H1 (cell line): ENCODE data around the gene SLC41A2. TPM values are rescaled to one million over a fixed set of nuclear protein-coding genes. Genes with fewer than 3 reads are reported as not detected.

Experiments used
- CTCF ChIA-PET: fragments of 300-600 bp; sonication (Branson Sonifier 250); formaldehyde crosslinking; loops from one replicate; lab custom pipeline; 2021; ENCODE audit not compliant: partially characterized antibody; lab: Charles Lee
- POLR2A ChIA-PET: fragments of 300-600 bp; sonication (Branson Sonifier 250); formaldehyde crosslinking; loops from one replicate; lab custom pipeline; 2021; ENCODE audit warnings: inconsistent platforms; ENCODE audit not compliant: partially characterized antibody; lab: Charles Lee
- DNase-seq, 2 experiments: peaks; one replicate each; pipeline versions ENCODE4 v3.0.0 to v3.0.0-alpha.2; 2010 to 2022; ENCODE audit warnings: low spot score in 2 of 2, low read depth in 1 of 2, mixed read lengths in 1 of 2
- FAIRE-seq: peaks from 2 replicates; lab custom pipeline; 2011; peaks lifted over from hg19 to GRCh38; lab: Jason Lieb, UNC
- H2AFZ ChIP-seq: 2 replicates; pipeline ENCODE4 v1.8.1; 2012; ENCODE audit warnings: low read length, inconsistent platforms
- H2AK5ac ChIP-seq: 2 replicates; pipeline ENCODE4 v1.6.1; 2013; ENCODE audit warnings: low read depth, low read length
- H2BK120ac ChIP-seq: replicated peaks from 2 replicates; pipeline ENCODE3; 2013; ENCODE audit warnings: low read depth, low read length, inconsistent platforms
- H2BK12ac ChIP-seq: 2 replicates; pipeline ENCODE4 v1.6.1; 2013; ENCODE audit warnings: low read depth, low read length
- H2BK15ac ChIP-seq: 2 replicates; pipeline ENCODE4 v1.6.1; 2013; ENCODE audit warnings: low read length
- H2BK20ac ChIP-seq: 2 replicates; pipeline ENCODE4 v1.6.1; 2013; ENCODE audit warnings: low read length
- H2BK5ac ChIP-seq: 2 replicates; pipeline ENCODE4 v1.6.1; 2013; ENCODE audit warnings: low read depth, low read length
- H3K14ac ChIP-seq: 2 replicates; pipeline ENCODE4 v1.6.1; 2013; ENCODE audit warnings: inconsistent platforms; ENCODE audit not compliant: insufficient read length
- H3K18ac ChIP-seq: 2 replicates; pipeline ENCODE4 v1.6.1; 2013; ENCODE audit warnings: low read length; ENCODE audit errors: extremely low read depth
- H3K23ac ChIP-seq: 2 replicates; pipeline ENCODE4 v1.6.1; 2013; ENCODE audit warnings: inconsistent platforms; ENCODE audit not compliant: insufficient read length
- H3K23me2 ChIP-seq: 2 replicates; pipeline ENCODE4 v1.6.1; 2013; ENCODE audit warnings: low read depth, low read length
- H3K27ac ChIP-seq: 2 replicates; pipeline ENCODE4 v1.6.1; 2011; ENCODE audit warnings: low read depth, low read length, inconsistent platforms
- H3K27me3 ChIP-seq, 4 experiments: replicated peaks in 1 of 4; 1 replicate in 1 of 4; 2 replicates in 3 of 4; pipeline versions ENCODE4 v1.6.1 to v1.8.1; 2011 to 2013; ENCODE audit warnings: low read length in 3 of 4, mild to moderate bottlenecking in 3 of 4, inconsistent platforms in 2 of 4, mixed read lengths in 2 of 4, moderate library complexity in 1 of 4; ENCODE audit not compliant: control insufficient read depth in 3 of 4, insufficient read depth in 3 of 4; ENCODE audit errors: extremely low read depth in 1 of 4
- H3K36me3 ChIP-seq, 4 experiments: 2 replicates each; pipeline versions ENCODE4 v1.6.1 to v1.8.1; 2011 to 2013; ENCODE audit warnings: mild to moderate bottlenecking in 4 of 4, low read length in 3 of 4, moderate library complexity in 2 of 4, control low read depth in 1 of 4, inconsistent platforms in 1 of 4; ENCODE audit not compliant: insufficient read depth in 4 of 4, control insufficient read depth in 2 of 4
- H3K4ac ChIP-seq: replicated peaks from 2 replicates; pipeline ENCODE3; 2013; ENCODE audit warnings: low read length, low read depth, mixed read lengths, inconsistent platforms; ENCODE audit not compliant: insufficient read length
- H3K4me1 ChIP-seq, 4 experiments: replicated peaks in 1 of 4; 1 replicate in 1 of 4; 2 replicates in 3 of 4; pipeline versions ENCODE4 v1.6.1 to v1.8.1; 2011 to 2013; ENCODE audit warnings: low read length in 3 of 4, inconsistent platforms in 2 of 4, mixed read lengths in 1 of 4; ENCODE audit not compliant: insufficient read depth in 4 of 4, control insufficient read depth in 3 of 4
- H3K4me2 ChIP-seq, 2 experiments: 2 replicates each; pipeline versions ENCODE4 v1.6.1 to v1.8.1; 2011 to 2013; ENCODE audit warnings: low read depth in 2 of 2, low read length in 2 of 2, control low read depth in 1 of 2, inconsistent platforms in 1 of 2, mild to moderate bottlenecking in 1 of 2; ENCODE audit not compliant: insufficient read depth in 1 of 2
- H3K4me3 ChIP-seq, 4 experiments: fragments of 200-600, 300-600 bp in 1 of 4; sonication (generic), shearing (Covaris generic), sonication (Bioruptor Twin) in 1 of 4; 2 replicates each; pipeline versions ENCODE4 v1.5.1 to v1.8.1; 2011 to 2016; ENCODE audit warnings: low read length in 4 of 4, low read depth in 3 of 4, control low read depth in 2 of 4, inconsistent platforms in 2 of 4, mild to moderate bottlenecking in 2 of 4, mixed read lengths in 1 of 4, moderate library complexity in 1 of 4; ENCODE audit not compliant: insufficient read depth in 2 of 4; ENCODE audit errors: extremely low read depth in 1 of 4
- H3K56ac ChIP-seq: replicated peaks from 2 replicates; pipeline ENCODE3; 2013; ENCODE audit warnings: low read depth, mild to moderate bottlenecking, mixed read lengths, low read length, inconsistent platforms; ENCODE audit not compliant: insufficient read length
- H3K79me1 ChIP-seq: 2 replicates; pipeline ENCODE4 v1.6.1; 2013; ENCODE audit warnings: low read depth, low read length, control low read depth
- H3K79me2 ChIP-seq, 2 experiments: 2 replicates each; pipeline versions ENCODE4 v1.6.1 to v1.8.1; 2012 to 2013; ENCODE audit warnings: low read length in 2 of 2, mild to moderate bottlenecking in 2 of 2, inconsistent platforms in 1 of 2; ENCODE audit not compliant: insufficient read depth in 2 of 2, control insufficient read depth in 1 of 2
- H3K9ac ChIP-seq, 4 experiments: replicated peaks in 1 of 4; 1 replicate in 1 of 4; 2 replicates in 3 of 4; pipeline versions ENCODE4 v1.6.1 to v1.8.1; 2011 to 2013; ENCODE audit warnings: low read depth in 3 of 4, low read length in 3 of 4, control low read depth in 2 of 4, mild to moderate bottlenecking in 2 of 4, moderate library complexity in 2 of 4, inconsistent platforms in 1 of 4; ENCODE audit errors: extremely low read depth in 1 of 4
- H3K9me3 ChIP-seq, 2 experiments: 2 replicates each; pipeline versions ENCODE4 v1.6.1 to v1.8.1; 2012 to 2013; ENCODE audit warnings: mild to moderate bottlenecking in 2 of 2, moderate library complexity in 2 of 2, control low read depth in 1 of 2, inconsistent platforms in 1 of 2, low read depth in 1 of 2, low read length in 1 of 2, mixed read lengths in 1 of 2; ENCODE audit not compliant: insufficient read depth in 2 of 2
- H4K20me1 ChIP-seq, 2 experiments: replicated peaks in 1 of 2; 2 replicates each; pipeline versions ENCODE3 to v1.8.1; 2011 to 2013; ENCODE audit warnings: inconsistent platforms in 2 of 2, low read length in 2 of 2, mild to moderate bottlenecking in 1 of 2; ENCODE audit not compliant: insufficient read depth in 2 of 2, control insufficient read depth in 1 of 2
- H4K5ac ChIP-seq: 2 replicates; pipeline ENCODE4 v1.6.1; 2013; ENCODE audit warnings: low read length, low read depth, mixed read lengths, inconsistent platforms; ENCODE audit not compliant: insufficient read length
- H4K8ac ChIP-seq: 2 replicates; pipeline ENCODE4 v1.8.0; 2013; ENCODE audit warnings: mild to moderate bottlenecking, moderate library complexity, low read length, inconsistent platforms; ENCODE audit not compliant: insufficient read depth; ENCODE audit errors: extremely low read depth
- H4K91ac ChIP-seq: replicated peaks from 2 replicates; pipeline ENCODE3; 2013; ENCODE audit warnings: low read length, mixed read lengths, inconsistent platforms; ENCODE audit not compliant: insufficient read length
- BCL11A ChIP-seq, 2 experiments: IDR thresholded peaks; one replicate each; pipeline ENCODE4 v1.6.1; 2011; ENCODE audit warnings: low read depth in 2 of 2, low read length in 2 of 2, mild to moderate bottlenecking in 2 of 2
- BRCA1 ChIP-seq: IDR thresholded peaks from 2 replicates; pipeline ENCODE4 v1.6.1; 2012; ENCODE audit warnings: low read depth, low read length, improper control_type of control experiment
- CBX5 ChIP-seq: fragments of 300-800, 300-1000 bp; sonication (generic); IDR thresholded peaks from 2 replicates; pipeline ENCODE4 v1.7.1; 2016; ENCODE audit warnings: antibody characterized with exemption, low read length, low read depth
- CEBPB ChIP-seq: IDR thresholded peaks from 2 replicates; pipeline ENCODE4 v1.6.1; 2012; ENCODE audit warnings: low read depth, low read length
- NRF1 ChIP-seq: IDR thresholded peaks from 2 replicates; pipeline ENCODE4 v1.6.1; 2011; ENCODE audit warnings: mild to moderate bottlenecking, low read depth, low read length, improper control_type of control experiment
- RBBP5 ChIP-seq: IDR thresholded peaks from 2 replicates; pipeline ENCODE4 v1.7.1; 2012; ENCODE audit warnings: low read depth, mild to moderate bottlenecking, inconsistent platforms, low read length, moderate library complexity, borderline replicate concordance
- RFX5 ChIP-seq: IDR thresholded peaks from 2 replicates; pipeline ENCODE4 v1.6.1; 2011; ENCODE audit warnings: low read depth, low read length, improper control_type of control experiment, borderline replicate concordance
- SIRT6 ChIP-seq: IDR thresholded peaks from one replicate; pipeline ENCODE4 v1.7.1; 2012; ENCODE audit warnings: low read length, inconsistent platforms
- SIX5 ChIP-seq: IDR thresholded peaks from 2 replicates; pipeline ENCODE4 v1.6.1; 2011; ENCODE audit warnings: mild to moderate bottlenecking, low read depth, low read length
- SRF ChIP-seq: IDR thresholded peaks from 2 replicates; pipeline ENCODE4 v1.6.1; 2011; ENCODE audit warnings: mild to moderate bottlenecking, low read depth, low read length, moderate library complexity
- whole genome bisulfite sequencing, 2 experiments: shearing (Covaris generic) in 1 of 2; methylation state at CpG; one replicate each; pipeline versions ENCODE4 v1.1.6 to v1.1.7; 2013 to 2015; ENCODE audit warnings: low lambda C conversion rate in 2 of 2, mixed read lengths in 2 of 2, inconsistent platforms in 1 of 2, low coverage in 1 of 2, missing lambda C conversion rate in 1 of 2; ENCODE audit not compliant: insufficient replicate concordance in 2 of 2, insufficient coverage in 1 of 2, insufficient read length in 1 of 2; ENCODE audit errors: extremely low coverage in 1 of 2, missing lambda C conversion rate in 1 of 2; 5-methylcytosine and 5-hydroxymethylcytosine counted together
- polyA plus RNA-seq, 7 experiments: library from polyadenylated mRNA; depleted of rRNA in 3 of 7; stranded (reverse) in 5 of 7; unstranded in 2 of 7; fragments of >200 nt in 5 of 7; fragments of 200-250 nt in 2 of 7; gene quantifications; 1 replicate in 5 of 7; 2 replicates in 1 of 7; 4 replicates in 1 of 7; pipeline versions ENCODE4 v1.2.1 to v1.2.3, GENCODE V29; 2011 to 2013; ENCODE audit warnings: missing spikeins in 2 of 7, mixed read lengths in 2 of 7
- total RNA-seq: library from RNA; stranded (reverse); fragmentation: NEBNext Ultra II Directional; extraction: Animal tissue kit (Norgen Biotek cat#: 25700); gene quantifications from 2 replicates; pipeline ENCODE4 v1.2.1, GENCODE V29; 2021
- TF ChIP-seq, protein P1 (sequence below): IDR thresholded peaks from 2 replicates; pipeline ENCODE4 v1.6.1; 2012; ENCODE audit warnings: low read length, inconsistent platforms

SLC41A2 gene
- total and polyA plus RNA-seq, 2 of the 8 experiments (the other 6 are each of a cell fraction or from before 2014, with no cell fraction given), result 0.79 to 3.0 TPM

- H2AFZ ChIP-seq, result no peak overlapping the region
- H3K4ac ChIP-seq, result no peak overlapping the region
- no peak overlapping the region for H4K5ac ChIP-seq
- H3K23ac ChIP-seq, result no peak overlapping the region
- no peaks in the 10 kb centered on the region for H3K27me3 ChIP-seq
- H3K9ac ChIP-seq, result no peak overlapping the region
- H4K20me1 ChIP-seq, result no peaks in the 10 kb centered on the region
- H2BK5ac ChIP-seq, result no peak overlapping the region
- H2AK5ac ChIP-seq, result no peak overlapping the region
- no peak overlapping the region for H3K4me2 ChIP-seq
- WGBS, 2 experiments, result 96% methylated on average over 3 of the region's 3 CpGs; no CpG with 5 or more reads in 1 of the 2 experiments
- no peaks in the 10 kb centered on the region for H3K36me3 ChIP-seq
- CTCF ChIA-PET, result no interaction called here
- H2BK12ac ChIP-seq, result no peak overlapping the region
- DNase-seq, result no peak
- no peaks in the 10 kb centered on the region for H3K23me2 ChIP-seq
- H3K9me3 ChIP-seq, result peaks cover 0 to 8% of the 10 kb centered on the region in 2 experiments; a peak in 1 of 4 replicates
- H3K79me2 ChIP-seq, result no peaks in the 10 kb centered on the region
- no peaks in the 10 kb centered on the region for H3K79me1 ChIP-seq
- H4K91ac ChIP-seq, result no peak overlapping the region
- no peaks in the 10 kb centered on the region for H3K4me1 ChIP-seq
- no peak overlapping the region for H3K14ac ChIP-seq
- H2BK120ac ChIP-seq, result no peak overlapping the region
- no peak overlapping the region for H3K4me3 ChIP-seq
- no peak overlapping the region for H2BK20ac ChIP-seq
- FAIRE-seq, result no peak
- no peak overlapping the region for H4K8ac ChIP-seq
- POLR2A ChIA-PET, result no interaction called here
- no peak overlapping the region for H3K18ac ChIP-seq
- no peak overlapping the region for H3K27ac ChIP-seq
- no peak overlapping the region for H3K56ac ChIP-seq
- H2BK15ac ChIP-seq, result no peak overlapping the region
- TF ChIP-seq NRF1 (no peak), RBBP5 (no peak), SIX5 (no peak), SIRT6 (no peak), SRF (no peak), CEBPB (no peak), BRCA1 (no peak), BCL11A (IDR thresholded peaks at IDR 0.05; ENCODE audit: low read depth in 2 of 2, low read length in 2 of 2) (no peak), RFX5 (no peak), CBX5 (no peak)
- TF ChIP-seq, protein P1, sequence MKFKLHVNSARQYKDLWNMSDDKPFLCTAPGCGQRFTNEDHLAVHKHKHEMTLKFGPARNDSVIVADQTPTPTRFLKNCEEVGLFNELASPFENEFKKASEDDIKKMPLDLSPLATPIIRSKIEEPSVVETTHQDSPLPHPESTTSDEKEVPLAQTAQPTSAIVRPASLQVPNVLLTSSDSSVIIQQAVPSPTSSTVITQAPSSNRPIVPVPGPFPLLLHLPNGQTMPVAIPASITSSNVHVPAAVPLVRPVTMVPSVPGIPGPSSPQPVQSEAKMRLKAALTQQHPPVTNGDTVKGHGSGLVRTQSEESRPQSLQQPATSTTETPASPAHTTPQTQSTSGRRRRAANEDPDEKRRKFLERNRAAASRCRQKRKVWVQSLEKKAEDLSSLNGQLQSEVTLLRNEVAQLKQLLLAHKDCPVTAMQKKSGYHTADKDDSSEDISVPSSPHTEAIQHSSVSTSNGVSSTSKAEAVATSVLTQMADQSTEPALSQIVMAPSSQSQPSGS, result no peak
These were observed 13.8 kb downstream of the SLC41A2 start for GRCh38 chr12:104944252-104944651.
